DMS53 (cell line): ENCODE results near the gene CCP110.
A peak's percentile ranks its signal among the peaks of the same experiment; 100 is the strongest.

Experiments
- DNase-seq: peaks from one replicate; lab custom pipeline; 2025; lab: John Stamatoyannopoulos, UW

The CCP110 gene

GRCh38 chr16:19555186-19555937 lies 31.6 kb downstream of the CCP110 start, which contains the start of gene VPS35L:
Gene VPS35L, plus strand, starts transcription at chr16:19555703. Its CDS starts 27 bp downstream, at chr16:19555730.
- peak; percentile 97 for DNase-seq

GRCh38 chr16:19555938-19556771 lies 32.4 kb downstream of the CCP110 start:
- DNase-seq, result peak; percentile 55

DNA sequence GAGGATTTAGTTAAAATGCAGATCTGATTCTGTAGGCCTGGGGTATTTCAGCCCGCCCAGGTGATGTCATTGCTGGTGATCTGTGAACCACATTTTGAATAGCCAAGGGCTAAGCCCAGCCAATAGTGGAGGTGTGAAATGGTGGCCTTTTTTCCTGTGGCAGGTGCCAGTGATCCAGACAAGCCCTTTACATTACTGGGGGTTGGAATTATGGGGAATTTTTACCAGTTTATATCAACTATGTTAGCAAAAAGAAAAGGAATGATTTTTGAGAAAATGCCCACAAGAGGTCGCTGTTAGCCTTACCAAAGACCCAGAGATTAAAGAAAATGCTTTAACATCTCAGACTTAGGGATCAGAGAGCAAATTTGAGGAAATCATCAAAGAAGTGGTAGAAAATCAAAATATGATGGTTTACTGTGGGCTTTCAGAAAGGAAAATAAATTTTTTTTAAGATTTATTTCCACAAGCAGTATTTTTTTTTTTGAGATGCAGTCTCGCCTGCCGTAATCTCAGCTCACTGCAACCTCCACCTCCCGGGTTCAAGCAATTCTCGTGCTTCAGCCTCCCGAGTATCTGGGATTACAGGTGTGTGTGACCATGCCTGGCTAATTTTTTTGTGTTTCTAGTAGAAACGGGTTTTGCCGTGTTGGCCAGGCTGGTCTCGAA lies 35.6 kb downstream of the CCP110 start:
- peak; percentile 72 for DNase-seq

DNA sequence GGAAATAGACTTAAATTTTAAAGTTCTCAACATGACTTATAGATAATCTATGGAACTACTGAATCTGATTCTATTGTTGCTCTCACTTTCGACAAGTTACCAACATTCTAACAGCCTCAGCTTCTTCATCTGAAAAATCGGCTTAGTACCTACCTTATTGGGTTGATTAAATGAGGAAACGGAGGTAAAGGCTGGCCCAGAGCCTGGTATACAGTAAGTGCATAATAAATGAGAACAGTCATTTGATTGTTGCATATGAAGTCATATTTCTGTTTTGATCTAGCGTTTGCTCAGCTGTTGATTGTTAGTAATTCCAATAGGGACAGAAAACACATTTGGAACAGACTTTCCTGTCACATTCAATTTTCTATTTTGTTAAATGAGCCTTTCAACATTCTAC lies 36.3 kb downstream of the CCP110 start:
- DNase-seq, result no peak

DNA sequence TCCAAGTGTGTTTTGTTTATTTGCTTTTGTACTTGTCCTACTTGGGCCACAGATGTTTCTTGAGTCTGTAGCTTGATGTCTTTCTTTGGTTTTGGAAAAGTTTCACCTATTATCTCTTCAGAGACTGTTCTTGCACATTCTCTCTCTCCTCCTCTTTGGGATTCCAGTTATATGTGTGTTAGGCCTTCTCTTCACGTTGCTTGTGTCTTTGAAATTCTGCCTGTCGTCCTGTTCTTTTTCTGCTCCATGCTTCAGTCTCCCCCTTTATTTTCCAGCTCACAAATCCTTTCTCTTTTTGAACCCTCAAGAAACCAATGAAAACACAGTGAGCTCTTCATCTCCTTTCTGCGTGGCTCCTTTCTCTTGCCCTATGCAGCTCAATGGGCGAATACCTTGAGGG lies 39.6 kb downstream of the CCP110 start:
- no peak for DNase-seq

GRCh38 chr16:19566362-19566761 lies 42.6 kb downstream of the CCP110 start:
- no peak for DNase-seq

DNA sequence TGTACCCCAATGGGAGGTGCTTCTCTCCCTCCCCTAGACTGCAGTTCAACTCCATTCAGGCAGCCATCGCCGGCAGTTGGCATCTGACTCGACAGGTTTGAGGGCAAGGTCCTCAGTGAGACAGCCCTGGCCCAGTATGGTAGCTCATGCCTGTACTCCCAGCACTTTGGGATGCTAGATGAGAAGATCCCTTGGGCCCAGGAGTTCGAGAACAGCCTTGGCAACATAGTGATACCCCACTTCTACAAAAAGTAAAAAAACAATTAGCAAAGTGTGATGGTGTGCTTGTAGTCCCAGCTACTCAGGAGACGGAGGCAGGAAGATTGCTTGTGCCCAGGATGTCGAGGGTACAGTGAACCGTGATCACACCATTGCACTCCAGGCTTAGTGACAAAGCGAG lies 43.8 kb downstream of the CCP110 start:
- no peak for DNase-seq

GRCh38 chr16:19573997-19574396 lies 50.3 kb downstream of the CCP110 start:
- DNase-seq, result no peak

DNA sequence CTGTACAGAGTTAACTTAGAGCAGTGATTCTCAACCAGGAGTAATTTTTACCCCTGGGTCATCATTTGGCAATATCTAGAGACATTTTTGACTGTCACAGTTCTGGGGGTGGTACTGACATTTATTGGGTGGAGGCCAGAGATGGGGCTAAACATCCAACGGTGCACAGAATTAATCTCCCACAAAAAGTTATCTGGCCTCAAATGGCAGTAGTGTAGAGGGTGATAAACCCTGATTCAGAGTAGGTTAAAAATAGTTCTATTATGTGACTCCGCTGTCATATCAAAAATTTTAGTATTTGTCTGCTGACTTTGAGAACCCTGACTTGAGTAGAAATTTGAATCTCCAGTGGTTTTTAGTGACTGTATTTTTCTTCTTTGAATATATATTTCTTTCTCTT lies 50.9 kb downstream of the CCP110 start:
- no peak for DNase-seq

- no peak for DNase-seq
Measured at GRCh38 chr16:19578378-19578971, 54.7 kb downstream of the CCP110 start.

- peak; percentile 32 for DNase-seq
Measured at GRCh38 chr16:19582050-19582831, 58.5 kb downstream of the CCP110 start.

DNA sequence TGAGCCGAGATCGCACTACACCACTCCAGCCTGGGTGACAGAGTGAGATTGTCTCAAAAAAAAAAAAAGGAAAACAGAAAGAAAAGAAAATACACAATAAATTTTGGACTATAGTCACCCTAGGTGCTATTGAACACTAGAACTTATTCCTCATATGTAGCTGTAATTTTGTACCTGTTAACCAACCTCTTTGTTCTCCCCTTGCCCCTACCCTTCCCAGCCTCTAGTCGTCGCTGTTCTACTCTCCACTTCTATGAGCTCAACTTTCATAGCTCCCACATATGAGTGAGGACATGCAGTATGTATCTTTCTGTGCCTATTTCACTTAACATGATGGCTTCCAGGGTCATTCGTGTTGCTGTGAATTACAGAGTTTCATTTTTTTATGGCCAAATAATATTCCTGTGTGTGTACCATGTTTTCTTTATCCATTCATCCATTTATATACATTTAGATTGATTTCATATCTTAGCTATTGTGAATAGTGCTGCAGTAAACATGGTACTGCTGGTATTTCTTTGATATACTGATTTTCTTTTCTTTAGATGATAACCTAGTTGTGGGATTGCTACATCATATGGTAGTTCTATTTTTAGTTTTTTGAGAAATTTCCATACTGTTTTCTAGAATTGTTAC lies 60.0 kb downstream of the CCP110 start:
- peak; percentile 68 for DNase-seq

- no peak for DNase-seq
Measured at GRCh38 chr16:19588661-19589060, 64.9 kb downstream of the CCP110 start.

DNA sequence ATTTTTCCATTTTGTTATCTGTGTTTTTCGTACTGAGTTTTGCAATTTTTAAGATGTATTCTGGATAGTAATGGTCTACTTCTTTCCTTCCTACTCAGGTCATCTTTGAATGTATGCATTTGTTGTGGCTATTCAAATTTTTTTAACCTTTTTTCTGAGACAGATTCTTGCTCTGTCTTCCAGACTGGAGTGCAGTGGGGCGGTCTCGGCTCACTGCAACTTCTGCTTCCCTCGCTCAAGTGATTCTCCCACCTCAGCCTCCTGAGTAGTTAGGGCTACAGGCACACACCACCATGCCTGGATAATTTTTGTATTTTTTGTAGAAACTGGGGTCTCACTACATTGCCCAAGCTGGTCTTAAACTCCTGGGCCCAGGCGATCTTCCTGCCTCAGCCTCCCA lies 65.4 kb downstream of the CCP110 start:
- DNase-seq, result no peak

DNA sequence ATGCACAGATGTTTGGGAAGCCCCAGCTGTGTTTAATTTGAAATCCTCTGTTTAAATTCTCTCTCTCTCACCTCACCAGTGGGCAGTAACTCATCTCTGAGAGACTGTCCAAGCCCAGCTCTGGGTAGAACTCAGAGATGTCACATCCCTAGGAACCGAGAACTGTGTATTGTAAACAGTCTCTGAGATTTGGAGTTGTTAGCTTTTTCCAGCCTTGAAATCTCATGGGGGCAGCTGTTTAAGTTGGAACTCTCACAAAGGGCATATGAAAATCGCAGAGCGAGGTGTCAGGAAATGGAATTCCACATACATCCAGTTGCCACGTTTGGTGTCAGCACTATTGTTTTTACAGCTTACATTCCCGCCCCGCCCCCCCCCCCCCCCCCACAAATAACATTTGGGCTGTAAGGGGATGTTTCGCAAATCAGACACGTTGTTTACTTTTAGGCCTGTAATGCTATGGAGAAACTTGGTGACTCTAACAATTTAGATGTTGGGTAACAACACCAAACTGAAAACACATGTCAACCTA lies 66.1 kb downstream of the CCP110 start:
- DNase-seq, result no peak

- DNase-seq, result no peak
Measured at GRCh38 chr16:19595043-19595767, 71.5 kb downstream of the CCP110 start.

DNA sequence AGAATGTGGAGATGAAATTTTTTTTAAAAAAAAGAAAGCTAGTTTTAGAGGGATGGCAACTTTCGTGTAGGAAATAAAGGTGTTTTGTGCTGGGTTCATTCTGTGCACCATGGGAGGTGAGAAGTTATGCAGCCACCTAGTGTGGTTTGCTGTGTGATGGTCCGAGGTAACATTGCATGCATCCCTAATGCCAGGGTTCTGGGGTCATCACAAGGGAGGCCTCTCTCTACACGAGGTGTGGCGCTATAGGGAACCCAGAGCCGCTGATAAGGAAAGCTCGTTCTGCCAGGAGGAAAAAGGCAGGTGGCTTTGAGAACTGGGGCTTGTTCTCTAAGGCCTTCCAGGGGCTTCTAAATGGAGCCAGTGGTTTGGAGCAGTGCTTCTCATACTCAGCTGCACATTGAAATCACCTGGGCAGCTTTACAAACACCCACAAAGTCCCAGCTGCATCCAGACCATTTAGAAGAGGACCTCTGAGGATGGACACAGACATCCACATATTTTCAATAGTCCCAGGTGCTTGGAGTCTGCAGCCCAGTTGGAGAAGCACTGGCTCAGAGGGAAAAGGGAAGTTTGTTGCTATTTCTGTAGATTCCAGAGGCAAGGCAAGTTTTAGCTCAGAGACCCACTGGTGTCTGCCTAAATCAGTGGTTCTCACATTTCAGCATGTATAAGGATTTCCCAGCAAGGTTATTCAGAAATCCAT lies 75.2 kb downstream of the CCP110 start:
- no peak for DNase-seq

DNA sequence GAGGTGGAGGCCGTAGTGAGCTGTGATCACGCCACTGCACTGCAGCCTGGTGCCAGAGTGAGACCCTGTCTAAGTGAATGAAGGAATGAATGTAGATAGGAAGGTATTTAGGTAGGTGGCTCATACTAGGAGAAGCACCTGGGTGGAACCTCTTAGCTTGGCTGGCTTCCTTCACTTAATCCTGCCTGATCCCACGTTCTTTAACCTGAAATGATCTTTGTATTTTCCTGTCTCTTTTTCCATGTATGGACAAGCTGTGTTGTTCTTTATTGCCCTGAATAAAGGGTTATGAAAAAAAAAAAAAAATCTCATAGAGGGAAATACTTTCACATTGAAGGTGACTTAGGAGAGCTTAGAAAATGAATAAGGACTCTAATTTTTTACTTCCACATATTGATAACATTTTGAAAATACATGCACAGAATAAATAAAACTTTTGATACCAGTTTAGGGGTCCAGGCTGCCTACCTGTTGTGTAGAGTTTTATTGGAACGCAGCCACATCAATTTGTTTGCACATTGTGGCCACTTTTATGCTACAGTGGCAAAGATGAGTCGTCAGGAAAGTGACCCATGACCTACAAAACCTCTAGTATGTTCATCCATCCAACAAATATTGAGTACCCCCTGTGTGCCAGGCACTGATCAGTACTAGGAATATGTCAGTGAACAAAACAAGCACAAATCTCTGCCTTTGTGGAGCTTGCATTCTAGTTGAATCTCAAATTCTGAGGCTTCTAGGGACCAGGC lies 76.4 kb downstream of the CCP110 start:
- DNase-seq, result peak; percentile 21
